Sigmoid colon (tissue), 4 donors: ENCODE measurements around the gene GIMAP5.

ENCODE experiments used
- CTCF ChIP-seq, 4 experiments: fragments of 450-650 bp in 3 of 4; fragments of 200-600 bp in 1 of 4; IDR thresholded peaks; one replicate each; pipeline ENCODE4 v1.5.1; 2016 to 2019; ENCODE audit warnings: antibody characterized with exemption in 4 of 4, mild to moderate bottlenecking in 3 of 4, moderate library complexity in 2 of 4
- EP300 ChIP-seq, 4 donors: sonication (generic); formaldehyde crosslinking; IDR thresholded peaks; one replicate each; pipeline ENCODE4 v1.6.1; 2017; ENCODE audit warnings: antibody characterized with exemption in 4 of 4

- TF ChIP-seq CTCF (IDR thresholded peaks at IDR 0.05), result no peak
- no peak for TF ChIP-seq EP300 (IDR thresholded peaks at IDR 0.05)
These were observed 53.3 kb downstream of the GIMAP5 start for GRCh38 chr7:150790416-150791075.
